Measurements from ENCODE around the gene GLRX3. TPM values are rescaled to one million over a fixed set of nuclear protein-coding genes. Genes with fewer than 3 reads are reported as not detected.

GLRX3 gene
- total RNA-seq, 1 experiment from 2014 or later = 142 TPM

- Mint-ChIP-seq H3K27ac (no peak overlapping the region), H3K4me1 (no peaks in the 10 kb centered on the region), H3K36me3 (peaks cover 10% of the 10 kb centered on the region; the same call in 1 of the 2 replicates), H3K9me3 (peaks cover 9% of the 10 kb centered on the region), H3K4me3 (no peak overlapping the region), H3K27me3 (ENCODE audit: low read depth) (peaks cover 14% of the 10 kb centered on the region)
- ATAC-seq (no peak), DNase-seq (ENCODE audit: low spot score) (no peak)
- POLR2A ChIA-PET = no interaction called here
- CTCF ChIA-PET = no interaction called here
- TF ChIP-seq NR3C1 (CRISPR knock-in tag; conservative IDR thresholded peaks at IDR 0.05; ENCODE audit: low read depth) (no peak), ZNF671 (CRISPR knock-in tag; IDR thresholded peaks at IDR 0.05) (no peak), ZNF138 (CRISPR knock-in tag; conservative IDR thresholded peaks at IDR 0.05) (no peak), ATF6 (CRISPR knock-in tag; IDR thresholded peaks at IDR 0.05) (no peak), CREB1 (CRISPR knock-in tag; IDR thresholded peaks at IDR 0.05) (no peak), TEAD4 (CRISPR knock-in tag; IDR thresholded peaks at IDR 0.05) (no peak), SMAD3 (CRISPR knock-in tag; IDR thresholded peaks at IDR 0.05; ENCODE audit: borderline replicate concordance) (no peak), CREM (CRISPR knock-in tag; IDR thresholded peaks at IDR 0.05) (no peak), ELF4 (CRISPR knock-in tag; IDR thresholded peaks at IDR 0.05; ENCODE audit: low read depth) (no peak), FOXJ3 (CRISPR knock-in tag; IDR thresholded peaks at IDR 0.05; ENCODE audit: borderline replicate concordance) (no peak), ZNF423 (CRISPR knock-in tag; IDR thresholded peaks at IDR 0.05) (no peak)
- TF ChIP-seq, protein P1, sequence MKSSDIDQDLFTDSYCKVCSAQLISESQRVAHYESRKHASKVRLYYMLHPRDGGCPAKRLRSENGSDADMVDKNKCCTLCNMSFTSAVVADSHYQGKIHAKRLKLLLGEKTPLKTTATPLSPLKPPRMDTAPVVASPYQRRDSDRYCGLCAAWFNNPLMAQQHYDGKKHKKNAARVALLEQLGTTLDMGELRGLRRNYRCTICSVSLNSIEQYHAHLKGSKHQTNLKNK (CRISPR knock-in tag; IDR thresholded peaks at IDR 0.05) = no peak
- TF ChIP-seq, protein P2, sequence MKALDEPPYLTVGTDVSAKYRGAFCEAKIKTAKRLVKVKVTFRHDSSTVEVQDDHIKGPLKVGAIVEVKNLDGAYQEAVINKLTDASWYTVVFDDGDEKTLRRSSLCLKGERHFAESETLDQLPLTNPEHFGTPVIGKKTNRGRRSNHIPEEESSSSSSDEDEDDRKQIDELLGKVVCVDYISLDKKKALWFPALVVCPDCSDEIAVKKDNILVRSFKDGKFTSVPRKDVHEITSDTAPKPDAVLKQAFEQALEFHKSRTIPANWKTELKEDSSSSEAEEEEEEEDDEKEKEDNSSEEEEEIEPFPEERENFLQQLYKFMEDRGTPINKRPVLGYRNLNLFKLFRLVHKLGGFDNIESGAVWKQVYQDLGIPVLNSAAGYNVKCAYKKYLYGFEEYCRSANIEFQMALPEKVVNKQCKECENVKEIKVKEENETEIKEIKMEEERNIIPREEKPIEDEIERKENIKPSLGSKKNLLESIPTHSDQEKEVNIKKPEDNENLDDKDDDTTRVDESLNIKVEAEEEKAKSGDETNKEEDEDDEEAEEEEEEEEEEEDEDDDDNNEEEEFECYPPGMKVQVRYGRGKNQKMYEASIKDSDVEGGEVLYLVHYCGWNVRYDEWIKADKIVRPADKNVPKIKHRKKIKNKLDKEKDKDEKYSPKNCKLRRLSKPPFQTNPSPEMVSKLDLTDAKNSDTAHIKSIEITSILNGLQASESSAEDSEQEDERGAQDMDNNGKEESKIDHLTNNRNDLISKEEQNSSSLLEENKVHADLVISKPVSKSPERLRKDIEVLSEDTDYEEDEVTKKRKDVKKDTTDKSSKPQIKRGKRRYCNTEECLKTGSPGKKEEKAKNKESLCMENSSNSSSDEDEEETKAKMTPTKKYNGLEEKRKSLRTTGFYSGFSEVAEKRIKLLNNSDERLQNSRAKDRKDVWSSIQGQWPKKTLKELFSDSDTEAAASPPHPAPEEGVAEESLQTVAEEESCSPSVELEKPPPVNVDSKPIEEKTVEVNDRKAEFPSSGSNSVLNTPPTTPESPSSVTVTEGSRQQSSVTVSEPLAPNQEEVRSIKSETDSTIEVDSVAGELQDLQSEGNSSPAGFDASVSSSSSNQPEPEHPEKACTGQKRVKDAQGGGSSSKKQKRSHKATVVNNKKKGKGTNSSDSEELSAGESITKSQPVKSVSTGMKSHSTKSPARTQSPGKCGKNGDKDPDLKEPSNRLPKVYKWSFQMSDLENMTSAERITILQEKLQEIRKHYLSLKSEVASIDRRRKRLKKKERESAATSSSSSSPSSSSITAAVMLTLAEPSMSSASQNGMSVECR (CRISPR knock-in tag; IDR thresholded peaks at IDR 0.05; ENCODE audit: borderline replicate concordance) = no peak
- TF ChIP-seq, protein P3, sequence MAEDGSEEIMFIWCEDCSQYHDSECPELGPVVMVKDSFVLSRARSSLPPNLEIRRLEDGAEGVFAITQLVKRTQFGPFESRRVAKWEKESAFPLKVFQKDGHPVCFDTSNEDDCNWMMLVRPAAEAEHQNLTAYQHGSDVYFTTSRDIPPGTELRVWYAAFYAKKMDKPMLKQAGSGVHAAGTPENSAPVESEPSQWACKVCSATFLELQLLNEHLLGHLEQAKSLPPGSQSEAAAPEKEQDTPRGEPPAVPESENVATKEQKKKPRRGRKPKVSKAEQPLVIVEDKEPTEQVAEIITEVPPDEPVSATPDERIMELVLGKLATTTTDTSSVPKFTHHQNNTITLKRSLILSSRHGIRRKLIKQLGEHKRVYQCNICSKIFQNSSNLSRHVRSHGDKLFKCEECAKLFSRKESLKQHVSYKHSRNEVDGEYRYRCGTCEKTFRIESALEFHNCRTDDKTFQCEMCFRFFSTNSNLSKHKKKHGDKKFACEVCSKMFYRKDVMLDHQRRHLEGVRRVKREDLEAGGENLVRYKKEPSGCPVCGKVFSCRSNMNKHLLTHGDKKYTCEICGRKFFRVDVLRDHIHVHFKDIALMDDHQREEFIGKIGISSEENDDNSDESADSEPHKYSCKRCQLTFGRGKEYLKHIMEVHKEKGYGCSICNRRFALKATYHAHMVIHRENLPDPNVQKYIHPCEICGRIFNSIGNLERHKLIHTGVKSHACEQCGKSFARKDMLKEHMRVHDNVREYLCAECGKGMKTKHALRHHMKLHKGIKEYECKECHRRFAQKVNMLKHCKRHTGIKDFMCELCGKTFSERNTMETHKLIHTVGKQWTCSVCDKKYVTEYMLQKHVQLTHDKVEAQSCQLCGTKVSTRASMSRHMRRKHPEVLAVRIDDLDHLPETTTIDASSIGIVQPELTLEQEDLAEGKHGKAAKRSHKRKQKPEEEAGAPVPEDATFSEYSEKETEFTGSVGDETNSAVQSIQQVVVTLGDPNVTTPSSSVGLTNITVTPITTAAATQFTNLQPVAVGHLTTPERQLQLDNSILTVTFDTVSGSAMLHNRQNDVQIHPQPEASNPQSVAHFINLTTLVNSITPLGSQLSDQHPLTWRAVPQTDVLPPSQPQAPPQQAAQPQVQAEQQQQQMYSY (CRISPR knock-in tag; IDR thresholded peaks at IDR 0.05) = no peak
- TF ChIP-seq, protein P4, sequence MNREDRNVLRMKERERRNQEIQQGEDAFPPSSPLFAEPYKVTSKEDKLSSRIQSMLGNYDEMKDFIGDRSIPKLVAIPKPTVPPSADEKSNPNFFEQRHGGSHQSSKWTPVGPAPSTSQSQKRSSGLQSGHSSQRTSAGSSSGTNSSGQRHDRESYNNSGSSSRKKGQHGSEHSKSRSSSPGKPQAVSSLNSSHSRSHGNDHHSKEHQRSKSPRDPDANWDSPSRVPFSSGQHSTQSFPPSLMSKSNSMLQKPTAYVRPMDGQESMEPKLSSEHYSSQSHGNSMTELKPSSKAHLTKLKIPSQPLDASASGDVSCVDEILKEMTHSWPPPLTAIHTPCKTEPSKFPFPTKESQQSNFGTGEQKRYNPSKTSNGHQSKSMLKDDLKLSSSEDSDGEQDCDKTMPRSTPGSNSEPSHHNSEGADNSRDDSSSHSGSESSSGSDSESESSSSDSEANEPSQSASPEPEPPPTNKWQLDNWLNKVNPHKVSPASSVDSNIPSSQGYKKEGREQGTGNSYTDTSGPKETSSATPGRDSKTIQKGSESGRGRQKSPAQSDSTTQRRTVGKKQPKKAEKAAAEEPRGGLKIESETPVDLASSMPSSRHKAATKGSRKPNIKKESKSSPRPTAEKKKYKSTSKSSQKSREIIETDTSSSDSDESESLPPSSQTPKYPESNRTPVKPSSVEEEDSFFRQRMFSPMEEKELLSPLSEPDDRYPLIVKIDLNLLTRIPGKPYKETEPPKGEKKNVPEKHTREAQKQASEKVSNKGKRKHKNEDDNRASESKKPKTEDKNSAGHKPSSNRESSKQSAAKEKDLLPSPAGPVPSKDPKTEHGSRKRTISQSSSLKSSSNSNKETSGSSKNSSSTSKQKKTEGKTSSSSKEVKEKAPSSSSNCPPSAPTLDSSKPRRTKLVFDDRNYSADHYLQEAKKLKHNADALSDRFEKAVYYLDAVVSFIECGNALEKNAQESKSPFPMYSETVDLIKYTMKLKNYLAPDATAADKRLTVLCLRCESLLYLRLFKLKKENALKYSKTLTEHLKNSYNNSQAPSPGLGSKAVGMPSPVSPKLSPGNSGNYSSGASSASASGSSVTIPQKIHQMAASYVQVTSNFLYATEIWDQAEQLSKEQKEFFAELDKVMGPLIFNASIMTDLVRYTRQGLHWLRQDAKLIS (CRISPR knock-in tag; IDR thresholded peaks at IDR 0.05; ENCODE audit: borderline replicate concordance) = no peak
- TF ChIP-seq, protein P5, sequence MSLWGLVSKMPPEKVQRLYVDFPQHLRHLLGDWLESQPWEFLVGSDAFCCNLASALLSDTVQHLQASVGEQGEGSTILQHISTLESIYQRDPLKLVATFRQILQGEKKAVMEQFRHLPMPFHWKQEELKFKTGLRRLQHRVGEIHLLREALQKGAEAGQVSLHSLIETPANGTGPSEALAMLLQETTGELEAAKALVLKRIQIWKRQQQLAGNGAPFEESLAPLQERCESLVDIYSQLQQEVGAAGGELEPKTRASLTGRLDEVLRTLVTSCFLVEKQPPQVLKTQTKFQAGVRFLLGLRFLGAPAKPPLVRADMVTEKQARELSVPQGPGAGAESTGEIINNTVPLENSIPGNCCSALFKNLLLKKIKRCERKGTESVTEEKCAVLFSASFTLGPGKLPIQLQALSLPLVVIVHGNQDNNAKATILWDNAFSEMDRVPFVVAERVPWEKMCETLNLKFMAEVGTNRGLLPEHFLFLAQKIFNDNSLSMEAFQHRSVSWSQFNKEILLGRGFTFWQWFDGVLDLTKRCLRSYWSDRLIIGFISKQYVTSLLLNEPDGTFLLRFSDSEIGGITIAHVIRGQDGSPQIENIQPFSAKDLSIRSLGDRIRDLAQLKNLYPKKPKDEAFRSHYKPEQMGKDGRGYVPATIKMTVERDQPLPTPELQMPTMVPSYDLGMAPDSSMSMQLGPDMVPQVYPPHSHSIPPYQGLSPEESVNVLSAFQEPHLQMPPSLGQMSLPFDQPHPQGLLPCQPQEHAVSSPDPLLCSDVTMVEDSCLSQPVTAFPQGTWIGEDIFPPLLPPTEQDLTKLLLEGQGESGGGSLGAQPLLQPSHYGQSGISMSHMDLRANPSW (CRISPR knock-in tag; conservative IDR thresholded peaks at IDR 0.05; ENCODE audit: low read depth) = no peak
These were observed 56.8 kb downstream of the GLRX3 start for GRCh38 chr10:130193033-130193432.
